PC-9 (cell line): ENCODE data around the gene LOXL4.

Experiments used
- EZH2 ChIP-seq: fragments of 200-600 bp; sonication (generic); IDR thresholded peaks from 2 replicates; pipeline ENCODE4 v1.8.0; 2017; ENCODE audit warnings: antibody characterized with exemption, low read depth
- TF ChIP-seq, protein P1 (sequence below): fragments of 200-600 bp; sonication (generic); conservative IDR thresholded peaks from 2 replicates; pipeline ENCODE4 v1.6.1; 2017; ENCODE audit warnings: mixed run types, antibody characterized with exemption, mild to moderate bottlenecking, moderate library complexity

DNA sequence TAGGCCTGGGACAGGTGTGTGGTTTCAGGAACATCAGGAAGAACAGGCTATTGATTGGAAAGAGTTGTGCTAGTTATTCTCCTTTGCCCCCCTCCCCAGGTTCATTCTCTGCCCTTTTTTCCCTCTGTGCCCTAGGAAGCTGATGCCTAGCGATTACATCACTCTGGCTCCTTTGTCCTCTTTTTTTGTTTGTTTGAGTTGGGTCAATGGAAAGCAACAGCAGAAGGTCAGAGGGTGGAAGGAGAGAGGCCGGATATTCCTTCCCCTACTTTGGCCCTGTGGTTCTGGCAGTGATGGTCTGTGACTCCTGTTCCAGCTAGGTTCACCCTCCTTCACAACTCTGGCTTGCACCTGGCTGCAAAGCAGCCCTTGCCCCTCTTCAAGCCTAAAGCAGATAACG lies 18.9 kb downstream of the LOXL4 start:
- TF ChIP-seq, protein P1, sequence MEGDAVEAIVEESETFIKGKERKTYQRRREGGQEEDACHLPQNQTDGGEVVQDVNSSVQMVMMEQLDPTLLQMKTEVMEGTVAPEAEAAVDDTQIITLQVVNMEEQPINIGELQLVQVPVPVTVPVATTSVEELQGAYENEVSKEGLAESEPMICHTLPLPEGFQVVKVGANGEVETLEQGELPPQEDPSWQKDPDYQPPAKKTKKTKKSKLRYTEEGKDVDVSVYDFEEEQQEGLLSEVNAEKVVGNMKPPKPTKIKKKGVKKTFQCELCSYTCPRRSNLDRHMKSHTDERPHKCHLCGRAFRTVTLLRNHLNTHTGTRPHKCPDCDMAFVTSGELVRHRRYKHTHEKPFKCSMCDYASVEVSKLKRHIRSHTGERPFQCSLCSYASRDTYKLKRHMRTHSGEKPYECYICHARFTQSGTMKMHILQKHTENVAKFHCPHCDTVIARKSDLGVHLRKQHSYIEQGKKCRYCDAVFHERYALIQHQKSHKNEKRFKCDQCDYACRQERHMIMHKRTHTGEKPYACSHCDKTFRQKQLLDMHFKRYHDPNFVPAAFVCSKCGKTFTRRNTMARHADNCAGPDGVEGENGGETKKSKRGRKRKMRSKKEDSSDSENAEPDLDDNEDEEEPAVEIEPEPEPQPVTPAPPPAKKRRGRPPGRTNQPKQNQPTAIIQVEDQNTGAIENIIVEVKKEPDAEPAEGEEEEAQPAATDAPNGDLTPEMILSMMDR, result no peak
- no peak for TF ChIP-seq EZH2
